ENCODE measurements around the gene RGS6. TPM values are rescaled to one million over a fixed set of nuclear protein-coding genes. Genes with fewer than 3 reads are reported as not detected.

Gene RGS6
- total RNA-seq, 4 donors from 2014 or later, result 0.54 to 9.1 (median 3.3) TPM

DNA sequence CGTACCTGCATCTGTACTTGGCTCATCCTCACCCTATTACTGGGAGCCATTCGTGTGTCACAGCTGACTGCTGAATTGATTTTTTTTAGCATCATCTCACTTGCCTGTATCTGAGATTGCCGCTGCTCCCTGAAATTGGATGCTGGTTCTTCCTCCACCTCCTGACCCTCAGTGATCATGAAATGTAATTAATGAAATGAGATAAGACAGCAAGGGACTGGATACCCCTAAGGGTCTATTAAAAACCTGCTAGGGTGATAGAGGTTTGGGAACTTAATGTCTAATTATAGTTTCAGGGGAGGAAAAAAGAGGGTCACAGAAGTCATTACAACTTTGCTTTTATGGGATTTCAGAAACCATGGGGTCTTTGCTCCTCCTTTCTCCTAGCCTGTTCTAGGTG lies 551.1 kb downstream of the RGS6 start:
- H3K4me1 ChIP-seq, result no peaks in the 10 kb centered on the region
- no peaks in the 10 kb centered on the region for H3K36me3 ChIP-seq
- no peaks in the 10 kb centered on the region for H3K9me3 ChIP-seq
- no peaks in the 10 kb centered on the region for H3K27me3 ChIP-seq
- H3K27ac ChIP-seq, result no peak overlapping the region
- DNase-seq, result no peak
- TF ChIP-seq POLR2A (IDR thresholded peaks at IDR 0.05), result no peak
- TF ChIP-seq, protein P1, sequence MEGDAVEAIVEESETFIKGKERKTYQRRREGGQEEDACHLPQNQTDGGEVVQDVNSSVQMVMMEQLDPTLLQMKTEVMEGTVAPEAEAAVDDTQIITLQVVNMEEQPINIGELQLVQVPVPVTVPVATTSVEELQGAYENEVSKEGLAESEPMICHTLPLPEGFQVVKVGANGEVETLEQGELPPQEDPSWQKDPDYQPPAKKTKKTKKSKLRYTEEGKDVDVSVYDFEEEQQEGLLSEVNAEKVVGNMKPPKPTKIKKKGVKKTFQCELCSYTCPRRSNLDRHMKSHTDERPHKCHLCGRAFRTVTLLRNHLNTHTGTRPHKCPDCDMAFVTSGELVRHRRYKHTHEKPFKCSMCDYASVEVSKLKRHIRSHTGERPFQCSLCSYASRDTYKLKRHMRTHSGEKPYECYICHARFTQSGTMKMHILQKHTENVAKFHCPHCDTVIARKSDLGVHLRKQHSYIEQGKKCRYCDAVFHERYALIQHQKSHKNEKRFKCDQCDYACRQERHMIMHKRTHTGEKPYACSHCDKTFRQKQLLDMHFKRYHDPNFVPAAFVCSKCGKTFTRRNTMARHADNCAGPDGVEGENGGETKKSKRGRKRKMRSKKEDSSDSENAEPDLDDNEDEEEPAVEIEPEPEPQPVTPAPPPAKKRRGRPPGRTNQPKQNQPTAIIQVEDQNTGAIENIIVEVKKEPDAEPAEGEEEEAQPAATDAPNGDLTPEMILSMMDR (IDR thresholded peaks at IDR 0.05), result no peak
- no peak overlapping the region for H3K4me3 ChIP-seq

DNA sequence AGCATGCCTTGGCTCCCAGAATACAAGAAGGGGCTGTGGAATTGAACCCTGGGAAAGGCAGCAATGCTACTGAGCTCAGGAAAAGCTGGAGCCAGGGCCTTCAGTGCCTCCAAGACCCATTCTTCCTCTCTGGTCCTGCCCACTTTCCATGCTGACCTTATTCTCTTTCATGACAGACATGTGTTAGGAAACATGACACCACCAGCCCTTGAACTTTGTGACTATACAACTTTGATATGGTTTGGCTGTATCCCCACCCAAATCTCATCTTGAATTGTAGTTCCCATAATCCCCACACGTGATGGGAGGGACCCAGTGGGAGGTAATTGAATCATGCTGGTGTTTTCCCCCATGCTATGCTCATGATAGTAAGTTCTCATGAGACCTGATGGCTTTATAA lies 553.5 kb downstream of the RGS6 start:
- Histone ChIP-seq H3K4me3 (no peak overlapping the region), H3K27ac (no peak overlapping the region), H3K4me1 (no peaks in the 10 kb centered on the region), H3K27me3 (no peaks in the 10 kb centered on the region), H3K9me3 (no peaks in the 10 kb centered on the region), H3K36me3 (no peaks in the 10 kb centered on the region)
- DNase-seq, result no peak
- TF ChIP-seq POLR2A (IDR thresholded peaks at IDR 0.05), result no peak
- TF ChIP-seq, protein P1 (IDR thresholded peaks at IDR 0.05), result no peak

DNA sequence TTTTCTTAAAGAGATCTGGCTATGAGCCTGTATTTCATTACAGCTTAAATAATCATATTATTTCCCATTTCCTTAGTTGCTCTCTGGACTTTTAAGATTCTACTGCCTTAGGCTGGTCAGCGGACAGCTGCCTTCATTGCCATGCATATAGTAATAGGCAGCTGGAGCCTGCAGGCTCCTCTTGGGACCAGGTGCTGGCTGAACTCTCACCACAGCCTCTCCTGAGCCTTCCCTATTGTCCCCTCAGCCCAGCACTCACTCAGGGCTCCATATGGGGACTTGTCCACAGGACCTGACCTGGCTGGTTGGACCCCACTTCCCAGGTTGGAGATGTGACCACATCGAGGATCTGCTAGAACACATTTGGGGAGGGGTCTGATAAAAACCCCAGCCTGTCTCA lies 556.3 kb downstream of the RGS6 start:
- TF ChIP-seq, protein P1 (IDR thresholded peaks at IDR 0.05), result no peak
- no peak for TF ChIP-seq POLR2A (IDR thresholded peaks at IDR 0.05)
- no peaks in the 10 kb centered on the region for H3K27me3 ChIP-seq
- no peaks in the 10 kb centered on the region for H3K4me1 ChIP-seq
- DNase-seq, result no peak
- no peaks in the 10 kb centered on the region for H3K36me3 ChIP-seq
- no peak overlapping the region for H3K27ac ChIP-seq
- H3K9me3 ChIP-seq, result no peaks in the 10 kb centered on the region
- no peak overlapping the region for H3K4me3 ChIP-seq

DNA sequence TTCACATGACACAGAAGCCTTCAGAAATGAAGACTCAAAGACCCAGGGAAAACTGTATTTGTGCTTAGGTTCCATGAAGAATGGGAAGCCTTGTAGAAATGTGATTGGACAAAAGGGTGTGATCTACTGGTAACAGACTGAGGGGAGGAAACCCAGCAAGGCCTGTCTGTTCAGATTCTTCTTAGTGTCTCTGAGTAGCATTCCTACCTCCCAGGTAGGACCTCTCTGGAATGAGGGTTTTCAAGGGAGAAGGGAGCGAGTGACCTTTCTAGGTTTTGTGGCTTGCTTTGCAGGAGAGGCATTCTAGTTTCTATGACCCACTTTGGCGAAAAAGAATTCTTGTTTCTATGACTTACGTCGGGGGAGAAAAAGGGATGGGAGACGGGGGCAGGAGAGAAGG lies 560.0 kb downstream of the RGS6 start:
- TF ChIP-seq, protein P1 (IDR thresholded peaks at IDR 0.05), result no peak
- TF ChIP-seq POLR2A (IDR thresholded peaks at IDR 0.05), result no peak
- DNase-seq, result no peak
- no peak overlapping the region for H3K4me3 ChIP-seq
- H3K27ac ChIP-seq, result no peak overlapping the region
- no peaks in the 10 kb centered on the region for H3K4me1 ChIP-seq
- H3K27me3 ChIP-seq, result no peaks in the 10 kb centered on the region
- H3K36me3 ChIP-seq, result no peaks in the 10 kb centered on the region
- H3K9me3 ChIP-seq, result no peaks in the 10 kb centered on the region

DNA sequence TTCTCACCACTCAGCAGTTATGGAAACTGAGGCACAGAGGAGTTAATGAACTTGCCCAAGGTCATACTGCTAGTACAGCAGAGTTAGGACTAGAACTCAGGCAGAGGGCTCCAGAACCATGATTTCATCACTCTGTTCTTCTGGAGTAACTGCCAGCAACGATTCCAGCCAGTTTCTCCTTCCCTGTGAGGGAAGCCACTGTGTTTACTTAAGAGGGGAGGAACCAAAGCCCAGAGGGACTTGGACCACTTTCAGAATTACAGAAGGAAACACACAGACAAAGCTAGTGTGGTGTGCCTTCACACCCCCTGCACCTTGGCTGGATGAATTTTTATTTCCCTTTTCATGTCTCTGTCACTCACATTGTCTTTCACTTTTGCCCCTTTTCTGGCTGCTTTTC lies 563.4 kb downstream of the RGS6 start:
- TF ChIP-seq, protein P1 (IDR thresholded peaks at IDR 0.05), result no peak
- no peak for TF ChIP-seq POLR2A (IDR thresholded peaks at IDR 0.05)
- H3K4me1 ChIP-seq, result no peaks in the 10 kb centered on the region
- no peaks in the 10 kb centered on the region for H3K9me3 ChIP-seq
- H3K27me3 ChIP-seq, result no peaks in the 10 kb centered on the region
- DNase-seq, result no peak
- no peaks in the 10 kb centered on the region for H3K36me3 ChIP-seq
- no peak overlapping the region for H3K27ac ChIP-seq
- no peak overlapping the region for H3K4me3 ChIP-seq

DNA sequence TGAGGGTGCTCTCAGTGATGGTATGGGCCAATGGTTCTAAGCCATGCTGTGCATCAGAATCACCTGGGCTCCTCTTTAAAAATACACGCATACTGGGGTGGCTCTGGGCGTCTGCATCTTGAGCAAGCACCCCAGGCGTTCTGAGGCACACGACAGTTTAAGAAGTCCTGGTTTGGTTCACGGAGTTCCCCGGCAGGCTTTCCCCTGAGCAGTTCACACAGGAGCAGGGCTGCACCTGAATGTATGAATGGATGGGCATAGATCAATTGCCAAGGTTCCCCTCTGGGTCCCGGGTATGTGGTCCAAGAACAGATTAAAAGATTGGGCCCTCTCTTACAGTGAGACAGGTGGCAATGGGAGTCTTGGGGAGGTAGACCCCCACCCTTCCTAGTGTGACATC lies 566.4 kb downstream of the RGS6 start:
- DNase-seq, result no peak
- H3K4me1 ChIP-seq, result no peaks in the 10 kb centered on the region
- no peak overlapping the region for H3K4me3 ChIP-seq
- no peaks in the 10 kb centered on the region for H3K27me3 ChIP-seq
- no peak overlapping the region for H3K27ac ChIP-seq
- H3K36me3 ChIP-seq, result no peaks in the 10 kb centered on the region
- TF ChIP-seq POLR2A (IDR thresholded peaks at IDR 0.05), result no peak
- TF ChIP-seq, protein P1 (IDR thresholded peaks at IDR 0.05), result no peak
- no peaks in the 10 kb centered on the region for H3K9me3 ChIP-seq
